IPS-11a (cell line): ENCODE measurements around the gene TAF5L.

Experiments used
- H3K4me3 ChIP-seq: one replicate; pipeline ENCODE4 v1.5.1; 2013; ENCODE audit warnings: low read depth, low read length, control low read depth

The TAF5L gene

GRCh38 chr1:229625915-229626831 is at the start of gene TAF5L, which contains the start of gene URB2:
Gene TAF5L (minus strand): TSS chr1:229626122. CDS start chr1:229614482, 11,640 bp downstream.
Gene URB2 (plus strand): TSS chr1:229626247. CDS start chr1:229627634, 1,387 bp downstream.
- peak within 1 kb of the TSS; percentile 95 for H3K4me3 ChIP-seq

- H3K4me3 ChIP-seq: no peak overlapping the region
These were observed 49.5 kb upstream of the TAF5L start for GRCh38 chr1:229675396-229675795.

- no peak overlapping the region for H3K4me3 ChIP-seq
These were observed 48.1 kb upstream of the TAF5L start for GRCh38 chr1:229674042-229674441.

GRCh38 chr1:229672246-229672645 is 46.3 kb upstream of the TAF5L start:
- no peak overlapping the region for H3K4me3 ChIP-seq

GRCh38 chr1:229671310-229671709 is 45.4 kb upstream of the TAF5L start:
- no peak overlapping the region for H3K4me3 ChIP-seq

- no peak overlapping the region for H3K4me3 ChIP-seq
These were observed 43.4 kb upstream of the TAF5L start for GRCh38 chr1:229669333-229669732.

GRCh38 chr1:229666585-229666984 is 40.7 kb upstream of the TAF5L start:
- H3K4me3 ChIP-seq: no peak overlapping the region

- H3K4me3 ChIP-seq: no peak overlapping the region
These were observed 40.1 kb upstream of the TAF5L start for GRCh38 chr1:229665912-229666558.

- H3K4me3 ChIP-seq: no peak overlapping the region
These were observed 38.3 kb upstream of the TAF5L start for GRCh38 chr1:229664133-229664689.

- H3K4me3 ChIP-seq: no peak overlapping the region
These were observed 36.0 kb upstream of the TAF5L start for GRCh38 chr1:229661897-229662296.

- no peak overlapping the region for H3K4me3 ChIP-seq
These were observed 35.3 kb upstream of the TAF5L start for GRCh38 chr1:229661022-229661877.

- H3K4me3 ChIP-seq: no peak overlapping the region
These were observed 32.3 kb upstream of the TAF5L start for GRCh38 chr1:229657993-229658755.

GRCh38 chr1:229655781-229656180 is 29.9 kb upstream of the TAF5L start:
- no peak overlapping the region for H3K4me3 ChIP-seq

GRCh38 chr1:229653420-229653819 is 27.5 kb upstream of the TAF5L start:
- no peak overlapping the region for H3K4me3 ChIP-seq

- no peak overlapping the region for H3K4me3 ChIP-seq
These were observed 25.6 kb upstream of the TAF5L start for GRCh38 chr1:229651546-229651945.

- no peak overlapping the region for H3K4me3 ChIP-seq
These were observed 24.1 kb upstream of the TAF5L start for GRCh38 chr1:229650045-229650444.

GRCh38 chr1:229648406-229648805 is 22.5 kb upstream of the TAF5L start:
- H3K4me3 ChIP-seq: no peak overlapping the region

- H3K4me3 ChIP-seq: no peak overlapping the region
These were observed 19.5 kb upstream of the TAF5L start for GRCh38 chr1:229645324-229645993.

- no peak overlapping the region for H3K4me3 ChIP-seq
These were observed 18.2 kb upstream of the TAF5L start for GRCh38 chr1:229643996-229644745.
